Activated CD8-positive, alpha-beta T cell treated with anti-CD3 and anti-CD28 coated beads for 36 hours (primary cell): Measurements from ENCODE around the gene ZNF22. TPM values are rescaled to one million over a fixed set of nuclear protein-coding genes. Genes with fewer than 3 reads are reported as not detected.

Source experiments
- ATAC-seq: fragments of 200-7000 bp; cut with Tn5 transposase; one replicate; pipeline ENCODE4 v1.10.0; 2021; ENCODE audit warnings: mild to moderate bottlenecking, moderate library complexity
- CTCF ChIA-PET: fragments of 350-600 bp; sonication (Branson Sonifier 250); formaldehyde crosslinking; loops from one replicate; lab custom pipeline; 2021; ENCODE audit warnings: antibody characterized with exemption; lab: Charles Lee
- POLR2A ChIA-PET: fragments of 350-600 bp; sonication (Branson Sonifier 250); formaldehyde crosslinking; loops from one replicate; lab custom pipeline; 2021; ENCODE audit warnings: antibody characterized with exemption; lab: Charles Lee
- DNase-seq: peaks from one replicate; pipeline ENCODE4 v3.0.0-alpha.2; 2020
- H3K27ac Mint-ChIP-seq: one replicate; pipeline ENCODE4 v1.8.0; 2021; ENCODE audit warnings: mild to moderate bottlenecking, mixed read lengths
- H3K27me3 Mint-ChIP-seq: one replicate; pipeline ENCODE4 v1.8.0; 2021; ENCODE audit warnings: mixed read lengths
- H3K36me3 Mint-ChIP-seq: one replicate; pipeline ENCODE4 v1.8.0; 2021; ENCODE audit warnings: low read depth, mixed read lengths
- H3K4me1 Mint-ChIP-seq: one replicate; pipeline ENCODE4 v1.8.0; 2021; ENCODE audit warnings: low read depth, mixed read lengths
- H3K4me3 Mint-ChIP-seq: one replicate; pipeline ENCODE4 v1.8.0; 2021; ENCODE audit warnings: mild to moderate bottlenecking, moderate library complexity, mixed read lengths
- H3K9me3 Mint-ChIP-seq: one replicate; pipeline ENCODE4 v1.8.0; 2021; ENCODE audit warnings: mixed read lengths
- CTCF ChIP-seq: fragments of 200-600 bp; IDR thresholded peaks from one replicate; pipeline ENCODE4 v1.8.0; 2022; ENCODE audit warnings: antibody characterized with exemption, mild to moderate bottlenecking
- intact Hi-C: fragments of 100-400 bp; cut with micrococcal nuclease; formaldehyde crosslinking; loops from one replicate; pipeline ENCODE4 v1.10.0; 2022
- total RNA-seq, 2 experiments: library from RNA; stranded (reverse); gene quantifications; one replicate each; pipeline ENCODE4 v1.2.3, GENCODE V29; 2021

The ZNF22 gene
- total RNA-seq, 2 experiments from 2014 or later = 34.4 to 37.6 TPM

- CTCF ChIA-PET = no interaction called here
- ATAC-seq (no peak), DNase-seq (no peak)
- no peak for TF ChIP-seq CTCF
- Mint-ChIP-seq H3K36me3 (peaks cover 2% of the 10 kb centered on the region), H3K27me3 (peaks cover 1% of the 10 kb centered on the region), H3K4me3 (no peak overlapping the region), H3K27ac (no peak overlapping the region), H3K4me1 (no peaks in the 10 kb centered on the region), H3K9me3 (peaks cover 10% of the 10 kb centered on the region)
- POLR2A ChIA-PET = no interaction called here
- intact Hi-C loops = no loop called here
Observed at GRCh38 chr10:45052700-45053099, 52.0 kb downstream of the ZNF22 start.

- H3K4me3 Mint-ChIP-seq = no peak overlapping the region
- ATAC-seq (no peak), DNase-seq (no peak)
- H3K4me1 Mint-ChIP-seq = peaks cover 1% of the 10 kb centered on the region
- H3K27me3 Mint-ChIP-seq = peaks cover 1% of the 10 kb centered on the region
- no peaks in the 10 kb centered on the region for H3K36me3 Mint-ChIP-seq
- H3K9me3 Mint-ChIP-seq = peaks cover 8% of the 10 kb centered on the region
- intact Hi-C loops = no loop called here
- ChIA-PET CTCF (no interaction called here), POLR2A (no interaction called here)
- no peak for TF ChIP-seq CTCF
- H3K27ac Mint-ChIP-seq = no peak overlapping the region
Observed at GRCh38 chr10:45053569-45054100, 52.9 kb downstream of the ZNF22 start.

Other genes with a start within 250 kb of the ZNF22 start
- not detected for gene TMEM72, start 89.6 kb upstream of the ZNF22 start, total RNA-seq
- gene RASSF4, start 41.1 kb upstream of the ZNF22 start, total RNA-seq = 1 to 10 TPM; 1.8 to 1.9 TPM
- under 1 TPM; 0.16 to 0.27 TPM for gene DEPP1, start 22.1 kb upstream of the ZNF22 start, total RNA-seq